OCI-LY7 (cell line): Measurements from ENCODE around the gene ZC4H2. TPM values are rescaled to one million over a fixed set of nuclear protein-coding genes. Genes with fewer than 3 reads are reported as not detected.

Experiments used
- Bru-seq: library from RNA; stranded (reverse); fragments of 400-500 nt; gene quantifications from one replicate; lab custom pipeline; 2021; lab: Mats Ljungman, UMichigan
- BruChase-seq, 2 experiments: library from RNA; stranded (reverse); fragments of 400-500 nt; gene quantifications; one replicate each; lab custom pipeline; 2021; lab: Mats Ljungman, UMichigan
- BruUV-seq: library from RNA; stranded (reverse); fragments of 400-500 nt; replicated peaks from 2 replicates; lab custom pipeline; 2021; lab: Mats Ljungman, UMichigan
- CTCF ChIA-PET: fragments of 300-600 bp; sonication (Branson Sonifier 250); formaldehyde crosslinking; loops from one replicate; lab custom pipeline; 2022; ENCODE audit warnings: antibody characterized with exemption; ENCODE audit not compliant: unreplicated experiment; lab: Charles Lee
- POLR2A ChIA-PET: fragments of 300-600 bp; sonication (Branson Sonifier 250); formaldehyde crosslinking; loops from one replicate; lab custom pipeline; 2022; ENCODE audit warnings: antibody characterized with exemption; lab: Charles Lee
- DNase-seq: peaks from one replicate; pipeline ENCODE4 v3.0.0-alpha.2; 2015; ENCODE audit warnings: low spot score
- H2AFZ ChIP-seq: fragments of 200-600 bp; sonication (generic), shearing (Covaris generic); 2 replicates; pipeline ENCODE4 v1.6.1; 2014; ENCODE audit warnings: mild to moderate bottlenecking, antibody characterized with exemption, low read length, moderate library complexity
- H3K27ac ChIP-seq: fragments of 200-600 bp; sonication (generic); 2 replicates; pipeline ENCODE4 v1.5.1; 2014; ENCODE audit warnings: mixed run types, low read depth, mild to moderate bottlenecking, moderate library complexity, low read length, inconsistent platforms; ENCODE audit not compliant: poor library complexity, severe bottlenecking
- H3K36me3 ChIP-seq: fragments of 200-600 bp; sonication (generic); 2 replicates; pipeline ENCODE4 v1.6.1; 2014; ENCODE audit warnings: mild to moderate bottlenecking, antibody characterized with exemption, low read length, moderate library complexity, mixed read lengths; ENCODE audit not compliant: insufficient read depth
- H3K4me1 ChIP-seq: fragments of 200-600 bp; sonication (generic); 2 replicates; pipeline ENCODE4 v1.5.1; 2014; ENCODE audit warnings: mild to moderate bottlenecking, low read length; ENCODE audit not compliant: insufficient read depth, poor library complexity, severe bottlenecking
- H3K4me2 ChIP-seq: fragments of 200-600 bp; sonication (generic); 2 replicates; pipeline ENCODE4 v1.6.1; 2014; ENCODE audit warnings: mild to moderate bottlenecking, low read length
- H3K4me3 ChIP-seq: fragments of 200-600 bp; sonication (generic); 2 replicates; pipeline ENCODE4 v1.5.1; 2014; ENCODE audit warnings: mild to moderate bottlenecking, low read depth, low read length; ENCODE audit not compliant: poor library complexity, severe bottlenecking
- H3K79me2 ChIP-seq: fragments of 200-600 bp; sonication (generic); 2 replicates; pipeline ENCODE4 v1.6.1; 2016; ENCODE audit warnings: low read depth, mild to moderate bottlenecking, low read length, moderate library complexity, mixed read lengths; ENCODE audit not compliant: insufficient read depth
- H3K9me2 ChIP-seq: fragments of 200-600 bp; sonication (generic); 2 replicates; pipeline ENCODE4 v1.6.1; 2016; ENCODE audit warnings: mild to moderate bottlenecking, low read length, mixed read lengths; ENCODE audit not compliant: insufficient read depth
- H3K9me3 ChIP-seq: fragments of 200-600 bp; sonication (generic); 2 replicates; pipeline ENCODE4 v1.6.1; 2014; ENCODE audit warnings: mild to moderate bottlenecking, mixed run types, low read length, mixed read lengths
- H4K20me1 ChIP-seq: fragments of 200-600 bp; sonication (generic); 2 replicates; pipeline ENCODE4 v1.6.1; 2014; ENCODE audit warnings: mild to moderate bottlenecking, antibody characterized with exemption, low read length, moderate library complexity, mixed read lengths; ENCODE audit not compliant: insufficient read depth
- CTCF ChIP-seq: fragments of 200-600 bp; sonication (generic); conservative IDR thresholded peaks from 2 replicates; pipeline ENCODE4 v1.5.1; 2014; ENCODE audit warnings: mild to moderate bottlenecking, antibody characterized with exemption, low read length, moderate library complexity, mixed read lengths
- EZH2phosphoT487 ChIP-seq: fragments of 200-600 bp; sonication (generic); IDR thresholded peaks from 2 replicates; pipeline ENCODE4 v1.6.1; 2018; ENCODE audit warnings: low read depth, borderline replicate concordance, mild to moderate bottlenecking, mixed run types, antibody characterized with exemption, low read length, moderate library complexity, mixed read lengths
- intact Hi-C: fragments of 100-400 bp; cut with micrococcal nuclease; formaldehyde crosslinking; loops from one replicate; pipeline ENCODE4 v1.10.0; 2022; ENCODE audit not compliant: unreplicated experiment
- long read RNA-seq: library from polyadenylated mRNA; stranded (forward); transcript quantifications from one replicate; pipeline ENCODE4 v2.0.0, GENCODE V29; 2022
- total RNA-seq, 2 experiments: library from RNA; depleted of rRNA in 1 of 2; stranded (reverse); fragments of >200 nt in 1 of 2; shearing (Covaris generic) in 1 of 2; gene quantifications; 2 replicates each; pipeline ENCODE4 v1.2.3, GENCODE V29; 2014 to 2022

ZC4H2 gene, protein sequence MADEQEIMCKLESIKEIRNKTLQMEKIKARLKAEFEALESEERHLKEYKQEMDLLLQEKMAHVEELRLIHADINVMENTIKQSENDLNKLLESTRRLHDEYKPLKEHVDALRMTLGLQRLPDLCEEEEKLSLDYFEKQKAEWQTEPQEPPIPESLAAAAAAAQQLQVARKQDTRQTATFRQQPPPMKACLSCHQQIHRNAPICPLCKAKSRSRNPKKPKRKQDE
- total RNA-seq (2014; rRNA removed; shearing (Covaris generic)), result 20.1 and 21.0 TPM in 2 replicates
- total RNA-seq (2022), result 23.4 and 24.9 TPM in 2 replicates
- Bru-seq, nascent RNA, result percentile 59 among the genes with signal in this experiment
- percentile 60 among the genes with signal in this experiment for BruChase-seq, experiment 1, labeled RNA remaining after a 6-hour chase
- percentile 69 among the genes with signal in this experiment for BruChase-seq, experiment 2, labeled RNA remaining after a 2-hour chase
- long read RNA-seq, transcript ZC4H2-202 (5 exons, 2,184 nt), result major isoform, 16 of 24 reads
- long read RNA-seq, partial matches to known transcripts, result 2 of 24 reads
- long read RNA-seq, other reads (novel, unspliced or antisense), result 3 of 24 reads

- no peaks in the 10 kb centered on the region for H3K9me2 ChIP-seq
- peak within 1 kb of the TSS; percentile 43 for H3K27ac ChIP-seq
- H2AFZ ChIP-seq, result peak within 1 kb of the TSS; percentile 77; the same call in 1 of the 2 replicates
- intact Hi-C loops, result loop anchor here (2.0 to 10.0 kb wide), 3 partner anchors 59 to 559 kb away; partner anchors contain the start of genes LAS1L and ZC3H12B
- POLR2A ChIA-PET, result interaction anchor here (0.6 to 1.6 kb wide), 4 partner anchors 51 to 332 kb away, joined by 3 to 4 read pairs (median 3); no protein-coding TSS in a partner anchor
- no peaks in the 10 kb centered on the region; the same call in 1 of the 2 replicates for H3K36me3 ChIP-seq
- CTCF ChIA-PET, result no interaction called here
- peak; percentile 82 for DNase-seq
- peaks cover 15% of the 10 kb centered on the region for H3K4me1 ChIP-seq
- H3K79me2 ChIP-seq, result peaks cover 31% of the 10 kb centered on the region
- no peaks in the 10 kb centered on the region for H3K9me3 ChIP-seq
- TF ChIP-seq EZH2phosphoT487 (no peak), CTCF (no peak)
- H3K4me2 ChIP-seq, result peak within 1 kb of the TSS; percentile 85
- H4K20me1 ChIP-seq, result no peaks in the 10 kb centered on the region
- peak within 1 kb of the TSS; percentile 91 for H3K4me3 ChIP-seq
- BruUV-seq, result TSS peak; percentile 70
These were observed at the start of gene ZC4H2 for GRCh38 chrX:64975989-64976672. Gene ZC4H2 (minus strand): TSS chrX:64976450. CDS start chrX:64976377, 73 bp downstream.

DNA sequence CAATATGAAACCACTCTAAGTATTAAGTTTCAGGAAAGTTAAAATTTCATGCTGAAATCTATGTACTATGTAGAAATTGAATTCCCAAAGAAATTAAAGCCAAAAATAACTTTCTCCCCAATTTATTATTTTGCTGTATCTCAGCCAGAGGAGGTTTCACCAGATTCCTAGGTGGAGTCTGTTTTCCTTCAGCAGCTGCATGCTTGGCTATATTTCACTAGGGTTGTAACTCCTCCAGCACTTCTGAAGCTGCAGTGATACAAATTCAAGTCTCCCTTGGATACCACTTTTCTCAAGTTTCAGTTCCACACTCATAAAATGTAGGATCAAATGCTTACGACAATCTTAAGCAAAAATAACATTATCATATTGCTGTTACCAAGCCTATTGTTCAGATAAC, 41.2 kb upstream of the ZC4H2 start:
- intact Hi-C loops, result no loop called here
- no peaks in the 10 kb centered on the region for H3K4me1 ChIP-seq
- ChIA-PET POLR2A (no interaction called here), CTCF (no interaction called here)
- H3K27ac ChIP-seq, result no peak overlapping the region
- no peak overlapping the region for H2AFZ ChIP-seq
- H4K20me1 ChIP-seq, result no peaks in the 10 kb centered on the region
- no peak overlapping the region for H3K4me2 ChIP-seq
- no peak for TF ChIP-seq CTCF
- TF ChIP-seq EZH2phosphoT487, result no peak
- no peaks in the 10 kb centered on the region for H3K9me3 ChIP-seq
- no peak overlapping the region for H3K4me3 ChIP-seq
- DNase-seq, result no peak
- no TSS peak for BruUV-seq
- H3K79me2 ChIP-seq, result no peaks in the 10 kb centered on the region
- H3K36me3 ChIP-seq, result no peaks in the 10 kb centered on the region
- no peaks in the 10 kb centered on the region for H3K9me2 ChIP-seq
